Nephron (organoid): ENCODE data around the gene CCDC40.

ENCODE experiments used
- H3K27ac Mint-ChIP-seq, 3 experiments: 2 replicates each; pipeline ENCODE4 v1.8.0; 2020; ENCODE audit warnings: mixed read lengths in 3 of 3, mild to moderate bottlenecking in 2 of 3, moderate library complexity in 1 of 3
- H3K27me3 Mint-ChIP-seq: 2 replicates; pipeline ENCODE4 v1.8.0; 2021; ENCODE audit warnings: low read depth, mild to moderate bottlenecking, moderate library complexity, mixed read lengths
- H3K36me3 Mint-ChIP-seq: 2 replicates; pipeline ENCODE4 v1.8.0; 2020; ENCODE audit warnings: low read depth, mixed read lengths
- H3K4me1 Mint-ChIP-seq: 2 replicates; pipeline ENCODE4 v1.8.0; 2020; ENCODE audit warnings: mixed read lengths
- H3K4me3 Mint-ChIP-seq, 3 experiments: 2 replicates each; pipeline ENCODE4 v1.8.0; 2020; ENCODE audit warnings: mild to moderate bottlenecking in 3 of 3, mixed read lengths in 3 of 3, moderate library complexity in 2 of 3
- H3K9me3 Mint-ChIP-seq: 2 replicates; pipeline ENCODE4 v1.8.0; 2020; ENCODE audit warnings: mixed read lengths
- CTCF ChIP-seq, 3 experiments: fragments of 200-600 bp; sonication (generic); IDR thresholded peaks; one replicate each; pipeline ENCODE4 v1.5.0; 2021; ENCODE audit warnings: antibody characterized with exemption in 3 of 3; ENCODE audit not compliant: unreplicated experiment in 3 of 3

The CCDC40 gene

DNA sequence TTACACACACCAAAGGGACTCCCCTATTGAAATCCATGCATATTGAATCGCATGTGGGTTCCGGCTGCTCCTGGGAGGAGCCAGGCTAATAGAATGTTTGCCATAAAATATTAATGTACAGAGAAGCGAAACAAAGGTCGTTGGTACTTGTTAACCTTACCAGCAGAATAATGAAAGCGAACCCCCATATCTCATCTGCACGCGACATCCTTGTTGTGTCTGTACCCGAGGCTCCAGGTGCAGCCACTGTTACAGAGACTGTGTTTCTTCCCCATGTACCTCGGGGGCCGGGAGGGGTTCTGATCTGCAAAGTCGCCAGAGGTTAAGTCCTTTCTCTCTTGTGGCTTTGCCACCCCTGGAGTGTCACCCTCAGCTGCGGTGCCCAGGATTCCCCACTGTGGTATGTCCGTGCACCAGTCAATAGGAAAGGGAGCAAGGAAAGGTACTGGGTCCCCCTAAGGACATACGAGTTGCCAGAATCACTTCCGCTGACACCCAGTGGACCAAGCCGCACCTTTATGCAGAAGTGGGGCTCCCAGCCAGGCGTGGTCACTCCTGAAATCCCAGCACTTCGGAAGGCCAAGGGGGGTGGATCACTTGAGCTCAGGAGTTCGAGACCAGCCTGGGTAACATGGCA, 67.1 kb downstream of the CCDC40 start:
- Mint-ChIP-seq H3K4me3 (peak overlapping the region; percentile 93 to 97 (median 96)), H3K9me3 (no peaks in the 10 kb centered on the region), H3K27ac (peak overlapping the region in 1 of 3 experiments; percentile 70), H3K4me1 (peaks cover 27% of the 10 kb centered on the region), H3K27me3 (peaks cover 10% of the 10 kb centered on the region), H3K36me3 (no peaks in the 10 kb centered on the region)
- no peak for TF ChIP-seq CTCF (IDR thresholded peaks at IDR 0.05; ENCODE audit: unreplicated experiment in 3 of 3)

DNA sequence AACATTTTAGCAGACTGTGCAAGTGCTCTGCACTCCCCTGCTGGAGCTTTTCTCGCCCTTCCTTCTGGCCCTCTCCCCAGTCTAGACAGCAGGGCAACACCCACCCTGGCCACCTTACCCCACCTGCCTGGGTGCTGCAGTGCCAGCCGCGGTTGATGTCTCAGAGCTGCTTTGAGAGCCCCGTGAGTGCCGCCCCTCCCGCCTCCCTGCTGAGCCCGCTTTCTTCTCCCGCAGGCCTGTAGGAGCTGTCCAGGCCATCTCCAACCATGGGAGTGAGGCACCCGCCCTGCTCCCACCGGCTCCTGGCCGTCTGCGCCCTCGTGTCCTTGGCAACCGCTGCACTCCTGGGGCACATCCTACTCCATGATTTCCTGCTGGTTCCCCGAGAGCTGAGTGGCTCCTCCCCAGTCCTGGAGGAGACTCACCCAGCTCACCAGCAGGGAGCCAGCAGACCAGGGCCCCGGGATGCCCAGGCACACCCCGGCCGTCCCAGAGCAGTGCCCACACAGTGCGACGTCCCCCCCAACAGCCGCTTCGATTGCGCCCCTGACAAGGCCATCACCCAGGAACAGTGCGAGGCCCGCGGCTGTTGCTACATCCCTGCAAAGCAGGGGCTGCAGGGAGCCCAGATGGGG, 68.0 kb downstream of the CCDC40 start:
- Mint-ChIP-seq H3K9me3 (no peaks in the 10 kb centered on the region), H3K27me3 (peaks cover 10% of the 10 kb centered on the region), H3K4me3 (peak overlapping the region; percentile 56 to 65 (median 58)), H3K4me1 (peaks cover 27% of the 10 kb centered on the region), H3K27ac (peak overlapping the region in 2 of 3 experiments; percentile 51 to 60), H3K36me3 (no peaks in the 10 kb centered on the region)
- TF ChIP-seq CTCF (IDR thresholded peaks at IDR 0.05; ENCODE audit: unreplicated experiment in 3 of 3): no peak

- Mint-ChIP-seq H3K4me1 (peaks cover 27% of the 10 kb centered on the region), H3K4me3 (no peak overlapping the region), H3K9me3 (no peaks in the 10 kb centered on the region), H3K27me3 (peaks cover 10% of the 10 kb centered on the region), H3K27ac (no peak overlapping the region), H3K36me3 (no peaks in the 10 kb centered on the region)
- TF ChIP-seq CTCF (IDR thresholded peaks at IDR 0.05; ENCODE audit: unreplicated experiment in 3 of 3): no peak
Measured at GRCh38 chr17:80104956-80105375, 68.5 kb downstream of the CCDC40 start.

DNA sequence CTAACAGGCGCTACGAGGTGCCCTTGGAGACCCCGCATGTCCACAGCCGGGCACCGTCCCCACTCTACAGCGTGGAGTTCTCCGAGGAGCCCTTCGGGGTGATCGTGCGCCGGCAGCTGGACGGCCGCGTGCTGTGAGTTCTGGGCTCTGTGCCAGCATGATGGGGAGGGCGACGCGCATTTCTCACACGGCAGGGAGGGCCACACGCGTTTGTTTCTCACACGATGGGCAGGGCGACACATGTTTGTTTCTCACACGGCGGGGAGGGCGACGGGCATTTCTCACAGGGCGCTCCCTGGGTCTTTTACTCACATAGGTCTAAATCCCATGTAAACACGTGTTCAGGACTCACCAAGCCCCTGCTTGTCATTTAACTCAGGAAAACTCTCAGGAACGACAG, 69.3 kb downstream of the CCDC40 start:
- no peak for TF ChIP-seq CTCF (IDR thresholded peaks at IDR 0.05; ENCODE audit: unreplicated experiment in 3 of 3)
- Mint-ChIP-seq H3K27ac (peak overlapping the region in 2 of 3 experiments; percentile 31 to 36), H3K4me1 (peaks cover 25% of the 10 kb centered on the region)

DNA sequence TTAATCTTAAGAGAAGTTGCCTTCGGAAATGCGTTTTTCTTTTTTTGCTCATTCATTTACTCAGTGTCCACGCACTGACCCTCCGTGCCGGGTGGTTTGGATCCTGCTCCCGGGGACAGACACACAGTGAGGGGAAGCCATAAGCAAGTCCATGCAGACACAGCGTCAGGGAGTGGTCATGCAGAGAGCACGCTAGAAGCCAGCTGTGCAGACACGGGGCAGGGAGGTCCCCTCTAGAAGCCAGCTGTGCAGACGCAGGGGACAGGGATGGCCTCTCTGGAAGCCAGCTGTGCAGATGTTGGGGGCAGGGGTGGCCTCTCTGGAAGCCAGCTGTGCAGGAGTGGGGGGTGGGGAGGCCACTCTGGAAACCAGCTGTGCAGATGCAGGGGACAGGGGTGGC, 69.7 kb downstream of the CCDC40 start:
- TF ChIP-seq CTCF (IDR thresholded peaks at IDR 0.05; ENCODE audit: unreplicated experiment in 3 of 3): no peak
- peak overlapping the region in 2 of 3 experiments; percentile 31 to 36 for H3K27ac Mint-ChIP-seq
- H3K9me3 Mint-ChIP-seq: no peaks in the 10 kb centered on the region
- H3K4me3 Mint-ChIP-seq: peak overlapping the region; percentile 19 to 41 (median 28)
- H3K36me3 Mint-ChIP-seq: no peaks in the 10 kb centered on the region
- H3K4me1 Mint-ChIP-seq: peaks cover 22% of the 10 kb centered on the region
- peaks cover 10% of the 10 kb centered on the region for H3K27me3 Mint-ChIP-seq

More for the DNA sequence above, 69.3 kb downstream of the CCDC40 start:
- Mint-ChIP-seq H3K36me3 (no peaks in the 10 kb centered on the region), H3K4me3 (peak overlapping the region; percentile 19 to 41 (median 28)), H3K9me3 (no peaks in the 10 kb centered on the region), H3K27me3 (peaks cover 10% of the 10 kb centered on the region)
